WTC11 (cell line): Measurements from ENCODE around the gene XPNPEP1. TPM values are rescaled to one million over a fixed set of nuclear protein-coding genes. Genes with fewer than 3 reads are reported as not detected.

Experiments
- ATAC-seq: fragments of 200-7000 bp; cut with Tn5 transposase; 2 replicates; pipeline ENCODE4 v1.10.0; 2021; ENCODE audit warnings: mild to moderate bottlenecking, moderate library complexity
- CTCF ChIA-PET: fragments of 300-600 bp; sonication (Branson Sonifier 250); formaldehyde crosslinking; loops from one replicate; lab custom pipeline; 2021; ENCODE audit warnings: antibody characterized with exemption; lab: Charles Lee
- POLR2A ChIA-PET: fragments of 350-600 bp; sonication (Branson Sonifier 250); formaldehyde crosslinking; loops from one replicate; lab custom pipeline; 2021; ENCODE audit warnings: antibody characterized with exemption; lab: Charles Lee
- DNase-seq: peaks from one replicate; pipeline ENCODE4 v3.0.0; 2021; ENCODE audit warnings: low spot score
- H3K27ac Mint-ChIP-seq: 2 replicates; pipeline ENCODE4 v1.8.0; 2021; ENCODE audit warnings: mixed read lengths
- H3K27me3 Mint-ChIP-seq: 2 replicates; pipeline ENCODE4 v1.8.0; 2021; ENCODE audit warnings: low read depth, mild to moderate bottlenecking, moderate library complexity, mixed read lengths
- H3K36me3 Mint-ChIP-seq: 2 replicates; pipeline ENCODE4 v1.8.0; 2021; ENCODE audit warnings: mixed read lengths
- H3K4me1 Mint-ChIP-seq: 2 replicates; pipeline ENCODE4 v1.8.0; 2022; ENCODE audit warnings: mixed read lengths
- H3K4me3 Mint-ChIP-seq: 2 replicates; pipeline ENCODE4 v1.8.0; 2021; ENCODE audit warnings: mild to moderate bottlenecking, moderate library complexity, mixed read lengths
- H3K9me3 Mint-ChIP-seq: 2 replicates; pipeline ENCODE4 v1.8.0; 2021; ENCODE audit warnings: mixed read lengths
- ATF6 ChIP-seq: sonication (generic); formaldehyde crosslinking; IDR thresholded peaks from 2 replicates; pipeline ENCODE4 v1.8.1; 2023; ENCODE audit warnings: mild to moderate bottlenecking, missing genetic modification reagents
- E2F1 ChIP-seq: sonication (generic); formaldehyde crosslinking; IDR thresholded peaks from 2 replicates; pipeline ENCODE4 v1.8.0; 2022; ENCODE audit warnings: mild to moderate bottlenecking, missing genetic modification reagents
- ETV6 ChIP-seq: sonication (generic); formaldehyde crosslinking; IDR thresholded peaks from 2 replicates; pipeline ENCODE4 v1.8.1; 2022; ENCODE audit warnings: mild to moderate bottlenecking, missing genetic modification reagents
- FOXP4 ChIP-seq: sonication (generic); formaldehyde crosslinking; IDR thresholded peaks from 2 replicates; pipeline ENCODE4 v1.8.0; 2022; ENCODE audit warnings: mild to moderate bottlenecking, missing genetic modification reagents
- KAT7 ChIP-seq: sonication (generic); formaldehyde crosslinking; IDR thresholded peaks from 2 replicates; pipeline ENCODE4 v1.8.1; 2023; ENCODE audit warnings: missing genetic modification reagents, mild to moderate bottlenecking, borderline replicate concordance
- OVOL2 ChIP-seq: fragments of 250-450 bp; sonication (Bioruptor Pico); IDR thresholded peaks from 2 replicates; pipeline ENCODE4 v1.9.0; 2021; ENCODE audit warnings: mild to moderate bottlenecking, borderline replicate concordance
- RORB ChIP-seq: fragments of 250-450 bp; sonication (Bioruptor Pico); IDR thresholded peaks from 2 replicates; pipeline ENCODE4 v1.9.0; 2021; ENCODE audit warnings: mild to moderate bottlenecking
- SMAD3 ChIP-seq: sonication (generic); formaldehyde crosslinking; IDR thresholded peaks from 2 replicates; pipeline ENCODE4 v1.8.0; 2022; ENCODE audit warnings: missing genetic modification reagents, mild to moderate bottlenecking, borderline replicate concordance
- SOX15 ChIP-seq: fragments of 250-450 bp; sonication (Bioruptor Pico); IDR thresholded peaks from 2 replicates; pipeline ENCODE4 v1.9.0; 2021; ENCODE audit warnings: mild to moderate bottlenecking
- TCF7 ChIP-seq: sonication (generic); formaldehyde crosslinking; IDR thresholded peaks from 2 replicates; pipeline ENCODE4 v1.8.0; 2022; ENCODE audit warnings: mild to moderate bottlenecking, low read depth, missing genetic modification reagents, moderate library complexity
- USF1 ChIP-seq: sonication (generic); formaldehyde crosslinking; IDR thresholded peaks from 2 replicates; pipeline ENCODE4 v1.8.0; 2022; ENCODE audit warnings: mild to moderate bottlenecking, missing genetic modification reagents
- ZNF138 ChIP-seq: sonication (generic); formaldehyde crosslinking; conservative IDR thresholded peaks from 2 replicates; pipeline ENCODE4 v1.8.1; 2022; ENCODE audit warnings: mild to moderate bottlenecking, moderate library complexity, missing genetic modification reagents
- ZNF512 ChIP-seq: sonication (generic); formaldehyde crosslinking; IDR thresholded peaks from 2 replicates; pipeline ENCODE4 v1.8.1; 2022; ENCODE audit warnings: missing genetic modification reagents, borderline replicate concordance
- total RNA-seq: library from RNA; stranded (reverse); gene quantifications from 3 replicates; pipeline ENCODE4 v1.2.3, GENCODE V29; 2021

The XPNPEP1 gene
- total RNA-seq, 1 experiment from 2014 or later: 59.3 TPM

- no peaks in the 10 kb centered on the region for H3K9me3 Mint-ChIP-seq
- ATAC-seq (no peak), DNase-seq (no peak)
- POLR2A ChIA-PET: no interaction called here
- H3K36me3 Mint-ChIP-seq: no peaks in the 10 kb centered on the region
- no peak overlapping the region for H3K27ac Mint-ChIP-seq
- no peak overlapping the region for H3K4me3 Mint-ChIP-seq
- no peak for TF ChIP-seq USF1 (CRISPR knock-in tag)
- TF ChIP-seq ZNF512 (CRISPR knock-in tag): no peak
- TF ChIP-seq TCF7 (CRISPR knock-in tag): no peak
- no peak for TF ChIP-seq E2F1 (CRISPR knock-in tag)
- CTCF ChIA-PET: interaction anchor here (1.4 kb wide), 1 partner anchor 10 kb away, joined by 5 read pairs; no protein-coding TSS in a partner anchor
- peaks cover 2% of the 10 kb centered on the region; the same call in 1 of the 2 replicates for H3K27me3 Mint-ChIP-seq
- H3K4me1 Mint-ChIP-seq: peaks cover 12% of the 10 kb centered on the region
Observed at GRCh38 chr10:109944613-109945012, 21.3 kb upstream of the XPNPEP1 start.

GRCh38 chr10:109941236-109941862 is 18.0 kb upstream of the XPNPEP1 start:
- CTCF ChIA-PET: interaction anchor here (1.3 kb wide), 1 partner anchor 57 kb away, joined by 5 read pairs; no protein-coding TSS in a partner anchor
- no peaks in the 10 kb centered on the region for H3K36me3 Mint-ChIP-seq
- peaks cover 6% of the 10 kb centered on the region; the same call in 1 of the 2 replicates for H3K27me3 Mint-ChIP-seq
- H3K27ac Mint-ChIP-seq: peak overlapping the region; percentile 19
- TF ChIP-seq ZNF512 (CRISPR knock-in tag) (no peak), ATF6 (CRISPR knock-in tag) (no peak), SMAD3 (CRISPR knock-in tag) (no peak), ETV6 (CRISPR knock-in tag) (no peak), KAT7 (CRISPR knock-in tag) (no peak), ZNF138 (CRISPR knock-in tag) (no peak), SOX15 (CRISPR knock-in tag) (no peak), FOXP4 (CRISPR knock-in tag) (no peak), RORB (CRISPR knock-in tag) (no peak), OVOL2 (CRISPR knock-in tag) (no peak)
- no peak overlapping the region for H3K4me3 Mint-ChIP-seq
- no peak for DNase-seq
- POLR2A ChIA-PET: interaction anchor here (0.7 kb wide), 1 partner anchor 157 kb away, joined by 4 read pairs; no protein-coding TSS in a partner anchor
- peak; percentile 55 for ATAC-seq
- no peaks in the 10 kb centered on the region for H3K9me3 Mint-ChIP-seq
- H3K4me1 Mint-ChIP-seq: peaks cover 23% of the 10 kb centered on the region
